Neuronal stem cell (in vitro differentiated cells): ENCODE data around the gene RALGPS1.

ENCODE experiments used
- DNase-seq: peaks from one replicate; pipeline ENCODE4 v3.0.0-alpha.2; 2013; ENCODE audit warnings: low spot score
- H2AFZ ChIP-seq: one replicate; pipeline ENCODE4 v1.6.1; 2013; ENCODE audit warnings: mild to moderate bottlenecking, low read length, inconsistent platforms
- H2AK5ac ChIP-seq: 2 replicates; pipeline ENCODE4 v1.6.1; 2013; ENCODE audit warnings: low read depth, mild to moderate bottlenecking, inconsistent platforms, low read length, moderate library complexity, mixed read lengths
- H2BK120ac ChIP-seq: 2 replicates; pipeline ENCODE4 v1.6.1; 2013; ENCODE audit warnings: low read depth, mild to moderate bottlenecking, inconsistent platforms, low read length, moderate library complexity, mixed read lengths
- H2BK12ac ChIP-seq: one replicate; pipeline ENCODE4 v1.6.1; 2013; ENCODE audit warnings: low read length, inconsistent platforms
- H2BK15ac ChIP-seq: 2 replicates; pipeline ENCODE4 v1.6.1; 2013; ENCODE audit warnings: mild to moderate bottlenecking, low read length, inconsistent platforms, mixed read lengths
- H2BK5ac ChIP-seq: one replicate; pipeline ENCODE4 v1.6.1; 2013; ENCODE audit warnings: inconsistent platforms, mild to moderate bottlenecking, low read length, moderate library complexity
- H3K14ac ChIP-seq: one replicate; pipeline ENCODE4 v1.6.1; 2013; ENCODE audit warnings: low read length, inconsistent platforms
- H3K18ac ChIP-seq: 2 replicates; pipeline ENCODE4 v1.6.1; 2013; ENCODE audit warnings: low read length, inconsistent platforms
- H3K23ac ChIP-seq: 2 replicates; pipeline ENCODE4 v1.6.1; 2013; ENCODE audit warnings: low read depth, mild to moderate bottlenecking, mixed read lengths, low read length, inconsistent platforms; ENCODE audit not compliant: poor library complexity
- H3K27ac ChIP-seq: replicated peaks from 3 replicates; pipeline ENCODE4 v1.5.1; 2013; ENCODE audit warnings: low read length, inconsistent platforms
- H3K27me3 ChIP-seq, 3 experiments: 2 replicates each; pipeline ENCODE4 v1.6.1; 2013; ENCODE audit warnings: low read length in 3 of 3, mild to moderate bottlenecking in 2 of 3, inconsistent platforms in 1 of 3, low read depth in 1 of 3, mixed read lengths in 1 of 3, moderate library complexity in 1 of 3; ENCODE audit not compliant: control insufficient read depth in 3 of 3, insufficient read depth in 3 of 3
- H3K36me3 ChIP-seq, 2 donors: replicated peaks in 1 of 2; 2 replicates each; pipeline ENCODE4 v1.6.1; 2013; ENCODE audit warnings: low read length in 2 of 2; ENCODE audit not compliant: control insufficient read depth in 2 of 2, insufficient read depth in 2 of 2
- H3K4ac ChIP-seq: 2 replicates; pipeline ENCODE4 v1.6.1; 2013; ENCODE audit warnings: inconsistent platforms, mild to moderate bottlenecking, low read length, moderate library complexity
- H3K4me1 ChIP-seq, 2 donors: 1 replicate in 1 of 2; 2 replicates in 1 of 2; pipeline ENCODE4 v1.6.1; 2013; ENCODE audit warnings: low read length in 2 of 2, low read depth in 1 of 2; ENCODE audit not compliant: control insufficient read depth in 2 of 2, insufficient read depth in 1 of 2
- H3K4me2 ChIP-seq: one replicate; pipeline ENCODE4 v1.6.1; 2013; ENCODE audit warnings: mild to moderate bottlenecking, low read length, inconsistent platforms; ENCODE audit not compliant: insufficient read depth, poor library complexity, severe bottlenecking
- H3K4me3 ChIP-seq, 2 donors: 2 replicates each; pipeline ENCODE4 v1.5.1; 2013; ENCODE audit warnings: low read length in 2 of 2, mild to moderate bottlenecking in 2 of 2, inconsistent platforms in 1 of 2, moderate library complexity in 1 of 2
- H3K79me1 ChIP-seq: one replicate; pipeline ENCODE4 v1.6.1; 2013; ENCODE audit warnings: low read depth, mild to moderate bottlenecking, inconsistent platforms, low read length, moderate library complexity
- H3K9ac ChIP-seq: one replicate; pipeline ENCODE4 v1.6.1; 2013; ENCODE audit warnings: mild to moderate bottlenecking, low read depth, low read length, inconsistent platforms; ENCODE audit not compliant: poor library complexity
- H3K9me3 ChIP-seq, 2 donors: replicated peaks in 1 of 2; 2 replicates each; pipeline versions ENCODE3 to v1.6.1; 2013; ENCODE audit warnings: low read length in 2 of 2, mild to moderate bottlenecking in 2 of 2, inconsistent platforms in 1 of 2, low read depth in 1 of 2, mixed read lengths in 1 of 2, moderate library complexity in 1 of 2; ENCODE audit not compliant: control insufficient read depth in 2 of 2, insufficient read depth in 1 of 2
- H4K8ac ChIP-seq: one replicate; pipeline ENCODE4 v1.6.1; 2013; ENCODE audit warnings: low read depth, mild to moderate bottlenecking, inconsistent platforms, low read length, moderate library complexity
- H4K91ac ChIP-seq: one replicate; pipeline ENCODE4 v1.6.1; 2013; ENCODE audit warnings: low read length, low read depth, mild to moderate bottlenecking, inconsistent platforms; ENCODE audit not compliant: poor library complexity
- WGBS, 2 donors: extraction: QIAGEN DNeasy Blood & Tissue Kit; methylation state at CpG; one replicate each; pipeline ENCODE4 v1.1.7; 2013; ENCODE audit warnings: missing lambda C conversion rate in 2 of 2, mixed read lengths in 1 of 2; ENCODE audit not compliant: insufficient read length in 2 of 2, insufficient replicate concordance in 1 of 2; ENCODE audit errors: extremely low coverage in 2 of 2; 5-methylcytosine and 5-hydroxymethylcytosine counted together

RALGPS1 gene

DNA sequence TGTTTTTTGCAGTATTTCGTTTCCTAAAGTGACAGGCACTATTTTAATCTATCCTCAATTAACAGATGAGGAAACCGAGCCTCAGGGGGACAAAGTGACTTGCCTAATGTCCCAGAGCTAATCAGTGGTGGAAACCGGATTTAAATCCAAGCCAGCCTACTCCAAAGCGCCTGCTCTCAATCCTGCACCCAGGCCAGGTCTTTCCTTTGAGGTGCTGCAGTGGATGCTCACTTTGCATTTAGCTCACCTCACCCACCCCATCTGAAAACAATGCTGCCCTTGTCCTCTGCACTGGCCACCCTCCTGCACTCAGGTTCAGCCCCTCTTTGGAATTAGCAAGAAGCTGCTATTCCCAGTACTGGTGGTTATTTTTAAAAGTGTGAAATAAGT, 191.9 kb downstream of the RALGPS1 start:
- no peak for DNase-seq
- no peaks in the 10 kb centered on the region for H3K9me3 ChIP-seq
- H3K9ac ChIP-seq: no peak overlapping the region
- no peak overlapping the region for H2BK120ac ChIP-seq
- H3K18ac ChIP-seq: no peak overlapping the region
- WGBS, 2 donors: no CpG with 5 or more reads among the region's 4 CpGs
- H2AK5ac ChIP-seq: no peak overlapping the region
- H2BK12ac ChIP-seq: no peak overlapping the region
- no peaks in the 10 kb centered on the region for H3K4me1 ChIP-seq
- no peak overlapping the region for H2AFZ ChIP-seq
- H3K36me3 ChIP-seq: peaks cover 6 to 36% of the 10 kb centered on the region in 2 donors
- no peak overlapping the region for H3K27ac ChIP-seq
- no peak overlapping the region for H4K91ac ChIP-seq
- no peaks in the 10 kb centered on the region for H3K79me1 ChIP-seq
- H3K4me2 ChIP-seq: no peak overlapping the region
- H3K23ac ChIP-seq: no peak overlapping the region
- no peak overlapping the region for H3K14ac ChIP-seq
- no peaks in the 10 kb centered on the region for H3K27me3 ChIP-seq
- no peak overlapping the region for H2BK15ac ChIP-seq
- H4K8ac ChIP-seq: no peak overlapping the region
- H3K4ac ChIP-seq: no peak overlapping the region
- H3K4me3 ChIP-seq: no peak overlapping the region
- H2BK5ac ChIP-seq: no peak overlapping the region

DNA sequence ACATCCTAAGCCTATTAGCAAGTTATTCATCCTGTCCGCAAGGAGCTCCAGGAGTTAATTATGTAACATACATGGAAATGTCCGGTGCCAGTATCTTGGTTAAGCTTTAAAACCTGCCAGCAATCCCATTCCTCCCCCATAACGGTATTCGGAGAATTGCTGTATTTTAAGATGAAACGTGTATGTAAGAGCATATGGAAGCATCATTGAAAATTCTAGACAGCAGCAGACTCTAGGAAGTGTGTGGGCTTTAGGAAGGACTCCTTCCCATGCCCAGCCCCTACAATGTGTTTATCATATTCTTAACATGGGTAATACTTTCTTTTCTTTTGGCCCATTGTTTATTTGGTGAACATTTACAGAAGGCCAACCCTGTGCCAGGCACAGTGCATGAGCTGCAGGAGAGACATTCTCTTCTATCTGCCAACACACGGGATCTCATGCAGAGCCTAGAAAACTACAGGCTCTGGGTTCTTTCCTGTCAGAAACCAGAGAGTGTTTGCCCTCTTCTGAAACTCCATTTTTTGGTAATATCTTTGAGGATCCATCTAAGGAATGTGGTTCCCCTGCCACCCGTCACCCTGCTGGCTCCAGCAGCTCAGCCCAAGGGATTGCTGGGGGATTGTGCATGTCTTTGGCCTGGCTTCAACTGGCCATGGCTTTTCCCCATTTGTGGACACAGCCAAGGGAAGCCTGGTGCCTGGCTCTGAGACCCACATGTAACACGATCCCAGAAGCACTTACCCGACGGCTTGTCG, 192.8 kb downstream of the RALGPS1 start:
- H3K36me3 ChIP-seq: peaks cover 6 to 36% of the 10 kb centered on the region in 2 donors
- H3K4ac ChIP-seq: no peak overlapping the region
- H3K9ac ChIP-seq: no peak overlapping the region
- H3K14ac ChIP-seq: no peak overlapping the region
- H4K8ac ChIP-seq: no peak overlapping the region
- WGBS, 2 donors: no CpG with 5 or more reads among the region's 11 CpGs
- no peak overlapping the region for H3K27ac ChIP-seq
- no peak for DNase-seq
- no peak overlapping the region for H2AFZ ChIP-seq
- no peak overlapping the region for H2BK5ac ChIP-seq
- no peaks in the 10 kb centered on the region for H3K9me3 ChIP-seq
- no peak overlapping the region for H2AK5ac ChIP-seq
- no peak overlapping the region for H3K4me3 ChIP-seq
- no peaks in the 10 kb centered on the region for H3K4me1 ChIP-seq
- no peak overlapping the region for H2BK120ac ChIP-seq
- H2BK15ac ChIP-seq: no peak overlapping the region
- H3K23ac ChIP-seq: no peak overlapping the region
- H3K4me2 ChIP-seq: no peak overlapping the region
- no peak overlapping the region for H4K91ac ChIP-seq
- no peaks in the 10 kb centered on the region for H3K27me3 ChIP-seq
- H3K79me1 ChIP-seq: no peaks in the 10 kb centered on the region
- H3K18ac ChIP-seq: no peak overlapping the region
- no peak overlapping the region for H2BK12ac ChIP-seq

- H3K27ac ChIP-seq: no peak overlapping the region
- no peak overlapping the region for H4K91ac ChIP-seq
- no peak overlapping the region for H2BK5ac ChIP-seq
- no peak overlapping the region for H2AK5ac ChIP-seq
- H3K4me2 ChIP-seq: no peak overlapping the region
- H3K23ac ChIP-seq: peak overlapping the region; percentile 11
- no peaks in the 10 kb centered on the region for H3K4me1 ChIP-seq
- no peak overlapping the region for H2AFZ ChIP-seq
- H2BK12ac ChIP-seq: no peak overlapping the region
- no peaks in the 10 kb centered on the region for H3K9me3 ChIP-seq
- H3K36me3 ChIP-seq: peaks cover 6 to 31% of the 10 kb centered on the region in 2 donors
- H2BK120ac ChIP-seq: no peak overlapping the region
- WGBS, 2 donors: no CpG with 5 or more reads among the region's 38 CpGs
- no peak overlapping the region for H3K18ac ChIP-seq
- no peak overlapping the region for H3K4me3 ChIP-seq
- H3K4ac ChIP-seq: no peak overlapping the region
- H3K14ac ChIP-seq: no peak overlapping the region
- no peak overlapping the region for H2BK15ac ChIP-seq
- no peak for DNase-seq
- H3K79me1 ChIP-seq: no peaks in the 10 kb centered on the region
- H3K9ac ChIP-seq: no peak overlapping the region
- no peaks in the 10 kb centered on the region for H3K27me3 ChIP-seq
- no peak overlapping the region for H4K8ac ChIP-seq
Measured at GRCh38 chr9:127107929-127108876, 193.6 kb downstream of the RALGPS1 start.

GRCh38 chr9:127109212-127109711, 194.7 kb downstream of the RALGPS1 start:
- no peaks in the 10 kb centered on the region for H3K27me3 ChIP-seq
- no peak overlapping the region for H2BK15ac ChIP-seq
- WGBS, 2 donors: no CpG with 5 or more reads among the region's 5 CpGs
- no peak overlapping the region for H3K4me3 ChIP-seq
- H3K79me1 ChIP-seq: no peaks in the 10 kb centered on the region
- no peak overlapping the region for H3K18ac ChIP-seq
- no peak overlapping the region for H3K9ac ChIP-seq
- H4K91ac ChIP-seq: no peak overlapping the region
- no peak overlapping the region for H3K23ac ChIP-seq
- no peak for DNase-seq
- no peak overlapping the region for H2BK12ac ChIP-seq
- no peak overlapping the region for H3K27ac ChIP-seq
- no peak overlapping the region for H3K4me2 ChIP-seq
- no peaks in the 10 kb centered on the region for H3K4me1 ChIP-seq
- no peak overlapping the region for H4K8ac ChIP-seq
- no peak overlapping the region for H2AK5ac ChIP-seq
- H3K36me3 ChIP-seq: peaks cover 6 to 30% of the 10 kb centered on the region in 2 donors
- H3K4ac ChIP-seq: no peak overlapping the region
- H2AFZ ChIP-seq: no peak overlapping the region
- no peak overlapping the region for H2BK5ac ChIP-seq
- H2BK120ac ChIP-seq: no peak overlapping the region
- no peak overlapping the region for H3K14ac ChIP-seq
- H3K9me3 ChIP-seq: no peaks in the 10 kb centered on the region
